Skin epidermis (tissue), 12 donors: ENCODE data around the gene PTPN23.

Experiments
- H3K27ac ChIP-seq, 21 experiments: fragments of 200-600 bp; sonication (generic) in 11 of 21; one replicate each; pipeline ENCODE4 v1.5.0; 2020; ENCODE audit warnings: mild to moderate bottlenecking in 3 of 21, inconsistent platforms in 2 of 21, moderate library complexity in 2 of 21
- H3K4me3 ChIP-seq, 7 experiments: fragments of 200-600 bp; sonication (generic) in 2 of 7; one replicate each; pipeline ENCODE4 v1.5.0; 2020; ENCODE audit warnings: inconsistent platforms in 2 of 7, mild to moderate bottlenecking in 2 of 7, moderate library complexity in 1 of 7

Gene PTPN23

DNA sequence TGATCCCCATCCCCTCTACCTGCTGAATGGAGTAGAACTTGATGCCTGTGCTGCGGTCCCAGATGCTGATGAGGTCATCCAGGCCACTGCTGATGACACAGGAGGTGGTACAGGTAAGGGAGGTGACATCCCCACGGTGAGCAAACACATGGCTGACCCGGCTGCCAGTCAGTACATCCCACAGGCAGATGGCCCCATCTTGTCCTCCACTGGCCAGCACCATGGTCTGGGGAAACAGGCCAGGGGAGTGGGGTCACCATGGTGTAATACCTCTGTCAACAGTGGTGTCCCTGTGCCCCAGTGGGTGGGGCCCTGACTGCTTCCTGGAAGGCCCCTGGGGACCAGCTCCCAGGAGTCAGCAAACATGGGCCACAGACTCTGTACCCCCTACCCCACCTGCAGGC, 33.3 kb downstream of the PTPN23 start:
- Histone ChIP-seq H3K4me3 (no peak overlapping the region), H3K27ac (peak overlapping the region in 2 of 21 experiments; percentile 23 to 31)

DNA sequence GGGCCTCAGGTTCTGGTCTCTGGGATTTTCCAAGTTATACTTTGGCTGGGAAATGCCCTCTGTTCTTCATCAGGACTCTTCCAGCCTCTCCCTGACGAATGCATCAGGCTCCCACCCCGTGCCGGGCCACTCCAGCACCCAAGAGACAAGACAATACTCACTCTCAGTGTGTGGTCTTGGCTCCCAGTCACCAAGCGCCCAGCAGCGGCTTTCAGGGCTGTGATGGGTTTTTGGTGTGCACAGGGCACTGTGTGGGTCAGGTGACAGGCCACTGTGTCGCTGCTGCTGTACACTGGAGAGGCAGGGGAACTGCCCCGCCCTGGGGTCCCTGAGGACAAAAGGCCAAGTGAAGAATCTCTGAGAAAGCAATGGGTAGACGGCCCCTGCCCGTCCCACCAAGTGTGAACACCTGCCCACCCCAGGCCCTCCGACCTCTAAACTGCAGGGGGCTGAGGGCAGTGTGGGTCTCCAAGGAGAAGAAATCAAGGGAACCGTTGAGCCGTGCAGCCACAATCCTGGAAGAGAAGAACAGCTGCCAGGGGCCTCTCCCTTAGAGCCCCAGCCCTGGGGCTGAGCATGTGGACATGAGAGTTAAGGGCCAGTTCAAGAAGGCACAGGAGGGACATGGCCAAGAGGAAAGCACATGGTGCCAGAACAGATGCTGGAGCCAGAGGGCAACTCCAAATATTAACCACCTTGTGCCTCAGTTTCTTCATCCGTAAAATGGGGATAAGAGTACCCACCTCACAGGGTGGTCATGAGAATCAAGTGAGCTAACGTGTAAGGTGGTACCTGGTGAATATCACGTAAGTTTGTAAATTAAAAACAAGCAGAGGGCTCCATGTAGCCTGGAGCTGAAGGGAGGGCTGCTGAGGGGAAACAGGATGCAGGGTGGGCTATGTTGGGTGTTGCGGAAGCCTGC, 34.1 kb downstream of the PTPN23 start:
- peak overlapping the region in 2 of 21 experiments; percentile 23 to 31 for H3K27ac ChIP-seq
- H3K4me3 ChIP-seq = no peak overlapping the region

DNA sequence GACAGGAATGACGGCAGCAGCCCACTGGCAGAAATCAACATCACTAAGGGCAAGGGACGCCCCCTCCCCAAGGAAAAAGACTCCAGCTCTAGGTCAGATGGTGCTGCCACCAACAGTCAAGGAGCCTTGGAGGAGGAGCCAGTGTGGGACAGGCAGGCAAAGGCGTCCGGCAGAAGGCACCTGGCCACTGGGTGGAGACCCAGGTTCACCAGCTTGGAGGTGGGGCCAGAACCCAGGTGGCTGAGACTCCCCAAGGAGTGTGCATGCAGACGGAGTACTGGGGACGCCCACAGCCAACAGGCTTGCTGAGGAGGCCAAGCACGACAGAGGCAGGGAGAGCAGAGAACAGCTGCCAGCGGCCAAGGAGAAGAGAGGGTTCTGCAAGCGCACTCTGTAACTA, 35.2 kb downstream of the PTPN23 start:
- Histone ChIP-seq H3K27ac (no peak overlapping the region), H3K4me3 (no peak overlapping the region)

DNA sequence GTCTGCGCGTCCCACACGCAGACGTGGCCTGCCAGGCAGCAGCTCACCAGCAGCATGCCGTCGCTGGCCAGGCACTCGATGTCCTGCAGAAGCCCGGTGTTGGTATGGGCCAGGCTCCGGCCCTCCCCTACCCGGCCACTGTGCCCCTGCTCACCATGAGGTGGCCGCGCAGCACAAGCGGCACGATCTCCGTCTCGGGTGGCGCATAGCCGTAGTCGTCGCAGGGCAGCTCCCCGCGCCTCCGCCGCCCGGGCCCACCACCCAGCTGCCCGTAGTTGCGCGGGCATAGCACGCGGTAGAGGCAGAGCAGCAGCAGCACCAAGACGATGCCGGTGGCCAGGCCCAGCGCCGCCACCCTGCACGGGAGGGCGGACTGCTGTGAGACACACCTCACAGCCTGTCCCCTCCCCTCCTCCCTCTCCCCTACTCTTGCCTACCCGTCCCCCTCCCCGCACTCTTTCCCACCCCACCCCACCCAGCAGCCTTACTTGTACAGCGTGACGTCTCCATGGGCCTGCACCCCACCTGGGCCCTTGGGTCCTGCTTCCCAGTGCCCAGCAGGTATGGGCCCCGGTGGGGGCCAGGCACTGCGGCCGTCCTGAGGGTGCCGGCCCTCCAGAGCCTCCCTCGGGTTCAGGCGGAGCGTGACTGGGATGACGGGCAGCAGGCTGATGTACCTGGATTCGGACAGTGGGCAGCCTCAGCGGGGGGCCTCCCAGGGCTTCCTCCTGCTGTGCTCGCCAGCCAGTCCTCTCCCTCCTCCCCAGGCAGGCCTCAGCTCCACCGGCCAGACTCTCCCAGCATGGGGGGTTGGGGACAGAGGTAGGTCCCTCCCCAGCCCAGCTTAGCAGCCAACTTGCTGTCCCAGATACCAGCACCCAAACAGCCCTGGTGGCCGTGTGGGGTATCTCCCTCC, 37.6 kb downstream of the PTPN23 start:
- no peak overlapping the region for H3K4me3 ChIP-seq
- no peak overlapping the region for H3K27ac ChIP-seq

DNA sequence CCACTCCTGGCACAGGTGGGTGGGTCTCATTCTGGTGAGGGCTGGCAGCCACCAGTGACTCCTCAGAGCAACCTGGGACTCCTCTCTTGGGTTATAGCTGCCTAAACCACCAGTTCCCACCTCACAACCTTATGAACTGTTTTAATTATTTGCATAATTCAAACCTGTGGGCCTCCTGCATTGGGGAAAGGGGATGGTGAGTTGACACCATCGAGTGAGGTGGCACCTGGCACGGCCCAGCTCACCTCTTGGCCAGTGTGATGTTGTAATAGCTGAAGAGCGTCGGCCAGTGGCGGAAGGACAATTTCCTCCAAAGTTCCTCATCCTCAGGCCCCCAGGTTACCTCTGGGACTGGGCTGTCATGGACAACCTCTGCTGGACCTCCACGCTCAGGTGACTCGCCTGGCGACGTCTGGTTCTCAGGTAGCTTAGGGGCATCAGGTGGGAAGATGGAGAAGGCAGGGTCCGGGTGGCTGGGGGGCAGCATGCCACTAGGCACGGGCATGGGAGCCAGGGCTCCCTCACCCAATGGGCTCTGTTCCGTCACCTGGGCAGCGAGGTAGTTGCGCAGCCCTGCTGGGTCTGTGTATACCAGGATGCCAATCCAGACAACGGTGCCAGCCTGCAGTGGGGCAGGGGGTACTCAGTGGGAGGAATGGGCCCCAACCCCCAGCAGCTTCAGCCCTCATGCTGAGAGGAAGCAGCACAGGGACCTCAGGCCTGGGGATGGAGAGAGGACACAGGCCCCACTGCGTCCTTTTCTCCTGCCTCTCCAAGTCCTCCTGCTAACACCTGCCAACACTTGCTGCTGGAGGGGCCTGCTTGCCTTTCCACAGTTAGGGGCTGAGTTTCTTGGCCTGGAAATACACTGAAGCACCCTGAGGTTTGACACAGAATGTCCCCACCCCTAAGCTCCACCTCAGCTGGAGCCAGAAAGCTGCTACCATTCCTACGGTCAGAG, 38.5 kb downstream of the PTPN23 start:
- Histone ChIP-seq H3K27ac (peak overlapping the region in 2 of 21 experiments; percentile 11 to 12), H3K4me3 (no peak overlapping the region)

DNA sequence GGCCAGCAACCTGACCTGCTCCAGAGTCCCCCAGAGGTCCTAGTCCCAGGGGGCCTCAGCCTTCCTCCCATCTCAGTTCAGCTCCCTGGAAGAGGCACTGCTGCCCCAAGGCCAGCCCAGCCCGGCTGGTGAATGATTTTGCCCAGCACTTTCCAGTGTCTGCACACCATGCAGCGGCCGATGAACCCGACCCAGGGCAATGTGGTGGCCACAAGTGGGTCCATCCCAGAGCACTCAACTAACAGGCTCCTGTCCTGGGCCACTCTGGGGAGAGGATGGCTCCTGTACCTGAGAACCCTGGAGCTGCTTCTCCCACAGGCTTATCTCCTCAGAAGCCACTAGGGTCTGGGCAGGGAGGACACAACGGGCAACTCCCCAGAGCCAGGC, 39.2 kb downstream of the PTPN23 start:
- H3K27ac ChIP-seq = peak overlapping the region in 1 of 21 experiments; percentile 11
- no peak overlapping the region for H3K4me3 ChIP-seq

DNA sequence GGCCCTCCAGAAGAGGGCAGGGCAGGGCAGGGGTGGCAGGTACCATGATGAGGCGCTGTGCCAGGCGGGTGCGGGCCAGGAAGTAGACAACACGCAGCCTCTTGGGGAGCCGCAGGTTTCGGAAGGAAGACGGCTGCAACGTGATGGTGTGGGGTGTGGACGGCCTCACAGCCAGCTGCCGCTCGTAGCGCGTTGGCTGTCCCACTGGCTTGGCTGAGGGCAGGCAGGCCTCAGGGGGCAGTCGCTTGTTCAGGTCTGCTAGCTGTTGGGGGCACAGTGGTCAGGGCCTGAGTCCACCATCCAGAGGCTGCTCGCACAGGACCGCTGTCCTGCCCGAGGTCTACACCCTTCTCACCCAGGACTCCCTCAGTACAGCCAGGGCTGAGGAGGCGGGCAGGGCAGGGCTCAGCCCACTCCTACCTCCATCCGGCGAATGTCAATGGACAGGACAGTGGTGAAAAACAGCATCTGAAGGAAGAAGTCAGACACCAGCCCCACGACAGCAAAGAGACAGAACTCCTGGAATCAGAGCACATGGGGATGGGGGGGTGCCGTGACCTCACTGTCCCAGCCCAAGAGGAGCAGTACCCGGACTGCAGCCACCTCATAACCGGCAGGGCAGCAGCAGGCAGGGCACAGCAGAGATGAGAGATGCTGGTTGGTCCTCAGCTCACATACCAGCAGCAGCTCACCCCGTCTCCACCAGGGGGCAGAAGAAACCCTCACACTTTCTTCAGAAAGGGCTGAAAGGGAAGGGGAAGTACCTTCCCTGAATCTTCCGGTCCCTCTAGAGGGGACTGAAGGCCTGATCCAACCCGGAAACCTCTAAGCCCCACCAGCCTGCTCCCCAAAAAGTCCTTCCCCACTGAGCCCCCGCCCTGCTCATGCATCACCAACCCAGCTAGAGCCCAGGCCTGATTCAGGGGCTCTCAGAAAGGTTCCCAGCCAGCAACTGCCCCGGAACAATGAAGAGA, 40.0 kb downstream of the PTPN23 start:
- Histone ChIP-seq H3K27ac (peak overlapping the region in 19 of 21 experiments; percentile 20 to 84 (median 71)), H3K4me3 (no peak overlapping the region)

DNA sequence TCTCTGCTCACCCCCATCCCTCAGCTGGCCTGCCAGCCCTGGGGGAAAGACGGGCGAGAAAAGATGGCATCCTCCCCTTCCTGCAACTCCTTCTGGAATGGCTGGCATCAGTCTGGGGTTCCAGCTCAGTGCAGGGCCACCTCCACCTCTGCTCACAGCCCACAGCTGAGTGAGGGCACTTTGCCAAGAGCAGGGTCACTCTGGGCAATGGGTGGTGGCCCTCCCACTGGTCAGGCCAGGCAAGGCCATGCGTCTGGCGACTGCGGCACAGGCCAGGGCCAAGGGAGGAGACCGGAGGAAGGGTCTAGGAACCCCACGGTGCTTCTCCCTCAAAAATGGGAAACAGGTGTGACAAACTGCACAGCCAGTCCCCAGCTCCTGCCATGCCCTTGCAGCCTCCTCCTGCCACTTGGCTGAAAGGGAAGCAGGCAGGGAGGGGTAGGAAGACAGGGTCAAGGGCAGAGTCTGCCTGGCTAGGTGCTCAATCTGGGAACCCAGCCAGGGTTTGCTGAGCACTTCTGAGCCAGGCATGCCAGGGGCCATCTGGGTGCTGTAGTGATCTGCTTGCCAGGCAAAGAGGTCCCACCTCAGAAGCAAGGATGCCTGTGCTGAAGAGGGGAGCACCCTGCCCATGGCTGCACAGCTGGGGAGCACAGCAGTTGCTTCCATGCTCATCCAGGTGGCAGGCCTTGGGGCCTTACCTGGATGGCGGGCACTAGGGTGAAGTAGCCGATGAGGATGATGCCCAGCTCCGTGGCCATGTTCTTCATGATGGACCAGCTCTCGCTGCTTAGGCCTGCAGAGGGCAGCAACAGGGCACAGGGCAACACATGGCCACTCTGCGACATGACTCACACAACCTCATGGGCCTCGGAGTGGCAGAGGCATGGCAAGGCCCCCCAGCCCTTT, 41.2 kb downstream of the PTPN23 start:
- peak overlapping the region in 18 of 21 experiments; percentile 20 to 84 (median 72) for H3K27ac ChIP-seq
- no peak overlapping the region for H3K4me3 ChIP-seq

DNA sequence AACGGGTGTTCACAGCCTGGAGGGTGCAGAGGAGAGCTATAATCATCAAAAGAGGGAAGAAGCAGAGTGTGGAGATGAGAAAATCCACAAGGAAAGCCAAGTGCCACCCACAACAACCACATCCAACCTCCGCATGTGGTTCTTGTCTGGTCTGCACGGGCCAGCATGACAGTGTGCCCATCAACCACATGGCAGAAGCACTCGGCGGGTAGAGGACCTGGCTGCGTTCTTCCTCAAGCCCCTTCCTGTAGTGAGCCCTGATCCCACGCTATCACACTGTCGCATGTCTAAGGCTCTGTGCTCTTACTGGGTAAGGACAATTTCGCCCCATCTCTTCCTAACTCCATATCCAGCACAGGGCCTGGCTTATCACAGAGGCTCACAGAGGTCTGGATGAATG, 41.9 kb downstream of the PTPN23 start:
- Histone ChIP-seq H3K4me3 (no peak overlapping the region), H3K27ac (peak overlapping the region in 3 of 21 experiments; percentile 76 to 84 (median 79))

DNA sequence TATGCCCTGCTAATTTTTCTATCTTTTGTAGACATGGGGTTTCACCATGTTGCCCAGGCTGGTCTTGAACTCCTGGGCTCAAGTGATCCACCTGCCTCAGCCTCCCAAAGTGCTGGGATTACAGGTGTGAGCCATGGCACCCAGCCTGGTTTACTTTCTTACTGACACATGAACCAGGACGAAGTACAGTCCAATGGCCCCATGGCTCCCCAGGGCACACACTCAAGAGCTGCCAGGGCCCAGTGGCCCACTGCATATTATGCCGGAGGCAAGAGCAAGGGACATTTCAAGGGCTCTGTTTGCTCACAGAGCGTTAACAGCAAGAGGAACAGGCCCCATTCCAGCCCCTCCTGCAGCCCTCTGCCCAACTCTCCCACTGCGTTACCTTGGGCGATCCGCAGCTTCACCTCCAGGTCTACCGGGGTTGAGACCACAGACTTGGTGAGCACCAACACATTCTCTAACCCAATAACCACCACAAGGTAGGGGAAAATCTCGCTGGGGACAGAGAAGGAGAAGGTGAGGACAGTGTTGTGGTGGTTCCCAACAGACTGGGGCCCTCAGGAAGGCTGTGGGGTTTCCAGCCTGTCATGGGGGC, 42.8 kb downstream of the PTPN23 start:
- Histone ChIP-seq H3K4me3 (no peak overlapping the region), H3K27ac (no peak overlapping the region)

DNA sequence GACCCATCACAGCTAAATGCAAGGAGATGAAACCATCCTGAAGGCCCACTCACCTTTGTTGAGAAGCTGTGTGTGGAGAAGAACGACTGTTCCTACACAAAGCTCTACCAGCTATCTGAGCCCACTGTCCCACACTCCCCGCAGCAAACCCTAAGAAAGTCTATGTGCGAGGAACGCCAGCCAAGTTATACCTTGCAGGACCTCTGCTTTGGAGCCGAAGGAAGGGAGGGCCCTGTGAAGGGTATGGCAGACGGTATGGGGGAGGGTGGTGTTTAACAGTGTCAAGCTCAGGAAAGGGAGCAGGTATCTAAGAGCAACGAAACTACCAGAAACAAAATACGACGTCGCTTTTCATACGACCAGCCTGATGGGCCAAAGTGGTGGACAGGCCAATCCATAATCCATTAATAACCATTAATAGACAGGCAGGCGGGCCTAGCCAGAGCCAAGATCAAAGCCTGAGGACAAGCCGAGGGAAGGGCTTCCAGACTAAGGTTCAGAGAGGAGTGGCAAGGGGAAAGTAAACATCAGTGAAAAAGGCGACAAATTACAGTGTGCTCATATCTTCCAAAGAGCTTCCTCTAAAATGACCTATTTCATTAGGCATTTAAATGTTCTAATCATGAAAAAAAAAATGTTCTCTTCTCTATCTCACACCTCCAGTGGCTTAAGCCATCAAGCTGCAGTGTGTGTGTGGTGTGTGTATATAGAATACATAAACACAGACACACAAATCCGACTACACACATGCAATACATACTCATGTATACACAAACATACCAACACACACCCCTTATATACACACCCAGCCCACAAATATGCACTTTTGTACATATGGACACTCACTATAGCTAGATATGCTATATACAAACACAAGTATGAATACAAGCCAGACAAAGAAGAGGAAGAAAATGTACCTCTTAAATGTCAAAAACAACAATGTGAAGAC, 43.9 kb downstream of the PTPN23 start:
- H3K4me3 ChIP-seq = no peak overlapping the region
- H3K27ac ChIP-seq = peak overlapping the region in 1 of 21 experiments; percentile 24

DNA sequence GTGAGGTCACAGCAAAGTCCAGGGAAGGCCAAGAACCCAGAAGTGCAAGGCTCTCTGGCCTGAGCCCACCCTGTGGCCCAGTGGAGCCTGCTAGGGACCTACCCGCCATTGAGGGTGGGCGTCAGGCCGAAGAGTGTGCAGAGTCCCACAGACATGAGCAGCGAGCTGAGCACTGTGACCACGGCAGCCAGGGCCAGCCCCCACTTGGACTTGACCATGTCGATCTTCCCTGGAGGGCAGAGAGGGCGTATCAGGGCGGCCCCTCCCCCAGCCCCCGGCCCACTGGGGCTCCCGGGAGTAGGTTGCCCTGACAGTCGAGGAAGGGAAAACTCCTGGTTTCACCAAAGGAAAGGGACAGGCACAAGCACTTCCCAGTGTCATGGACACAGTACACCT, 44.6 kb downstream of the PTPN23 start:
- H3K27ac ChIP-seq = peak overlapping the region in 1 of 21 experiments; percentile 24
- no peak overlapping the region for H3K4me3 ChIP-seq

DNA sequence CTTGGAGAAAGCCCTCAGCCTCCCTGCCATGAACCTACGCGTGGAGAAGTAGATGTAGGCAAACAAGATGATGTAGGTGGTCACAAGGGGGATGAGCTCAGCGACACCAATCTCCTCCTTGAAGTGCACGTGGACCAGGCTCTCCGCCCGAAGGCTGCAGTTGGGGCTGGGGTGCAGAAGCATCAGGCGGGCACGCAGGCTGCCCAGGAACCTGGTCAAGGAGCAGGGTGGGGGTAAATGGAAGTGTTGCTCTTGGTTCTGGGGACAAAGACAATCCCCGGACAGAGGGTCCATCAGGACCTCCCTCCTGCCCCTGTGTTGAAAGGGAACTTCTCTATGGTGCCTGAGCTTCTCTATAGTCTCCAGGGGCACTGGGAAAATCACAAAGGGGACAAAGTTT, 45.1 kb downstream of the PTPN23 start:
- Histone ChIP-seq H3K4me3 (no peak overlapping the region), H3K27ac (no peak overlapping the region)

DNA sequence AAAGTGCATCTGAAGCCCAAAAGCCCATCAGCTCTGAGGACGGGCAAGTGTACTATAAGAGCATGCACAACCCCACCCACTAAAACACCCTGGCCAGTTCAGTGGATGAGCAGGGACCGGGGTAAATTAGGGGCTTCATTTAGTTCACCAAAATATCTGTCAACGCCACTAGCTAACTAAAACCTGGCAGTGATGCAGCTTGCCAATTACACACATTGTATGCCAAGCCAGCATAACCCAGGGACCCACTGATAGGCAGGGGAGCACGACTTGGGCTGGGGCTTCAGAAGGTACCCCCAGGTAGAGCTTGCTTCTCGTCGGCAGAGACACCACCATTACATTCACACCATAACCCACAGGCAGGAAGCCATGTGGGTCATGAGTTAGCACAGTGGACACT, 47.0 kb downstream of the PTPN23 start:
- Histone ChIP-seq H3K4me3 (no peak overlapping the region), H3K27ac (no peak overlapping the region)

DNA sequence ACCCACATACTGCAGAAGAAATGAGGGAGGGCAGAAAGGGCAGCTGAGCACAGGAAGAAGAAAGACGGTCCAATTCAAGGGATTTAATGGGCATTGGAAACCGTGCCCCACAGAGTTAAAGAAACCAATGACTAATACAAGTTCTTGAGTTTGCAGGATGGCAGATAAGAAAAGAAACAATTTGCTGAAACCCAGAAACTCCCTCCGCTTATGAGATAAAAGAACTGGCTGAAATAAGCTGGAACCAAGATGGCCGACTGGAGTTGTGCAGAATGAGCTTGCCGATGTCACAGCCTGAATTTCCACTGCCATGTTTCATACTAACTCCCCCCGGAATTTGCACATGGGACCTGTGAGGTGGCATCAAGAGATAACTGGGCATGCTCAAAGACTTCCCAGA, 47.8 kb downstream of the PTPN23 start:
- no peak overlapping the region for H3K4me3 ChIP-seq
- no peak overlapping the region for H3K27ac ChIP-seq
